ENCODE data around the gene AUH. TPM values are rescaled to one million over a fixed set of nuclear protein-coding genes. Genes with fewer than 3 reads are reported as not detected.

The AUH gene
- total RNA-seq, 1 donor from 2014 or later, result 39.7 TPM

- intact Hi-C loops (cut with DNase I), result no loop called here
Measured at GRCh38 chr9:91222457-91222856, 139.3 kb downstream of the AUH start.

DNA sequence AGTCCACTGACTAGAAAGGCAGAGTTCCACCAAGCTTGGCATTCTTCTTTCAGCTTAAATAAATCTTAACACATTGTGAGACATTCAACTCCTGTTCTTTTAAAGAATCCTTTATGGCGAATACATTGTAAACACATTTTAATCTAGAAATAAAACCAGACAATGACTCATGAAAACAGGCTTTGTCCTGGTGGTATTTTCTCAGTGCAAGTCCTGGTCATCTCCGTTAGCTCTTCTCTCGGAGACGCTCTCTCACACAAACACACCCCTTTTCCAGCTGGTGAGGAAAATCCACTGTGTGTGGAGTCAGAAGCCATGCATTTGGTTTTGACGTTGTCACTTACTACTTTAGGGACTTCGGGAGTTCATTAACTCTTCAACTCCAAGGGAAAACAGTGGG, 140.4 kb downstream of the AUH start:
- intact Hi-C loops (cut with DNase I), result no loop called here
- DNase-seq (ENCODE audit: low spot score), result no peak

More at GRCh38 chr9:91222457-91222856, 139.3 kb downstream of the AUH start:
- no peak for DNase-seq (ENCODE audit: low spot score)

GRCh38 chr9:91220491-91221135, 141.1 kb downstream of the AUH start:
- intact Hi-C loops (cut with DNase I), result no loop called here
- DNase-seq (ENCODE audit: low spot score), result no peak

GRCh38 chr9:91220021-91220420, 141.7 kb downstream of the AUH start:
- intact Hi-C loops (cut with DNase I), result no loop called here
- no peak for DNase-seq (ENCODE audit: low spot score)

DNA sequence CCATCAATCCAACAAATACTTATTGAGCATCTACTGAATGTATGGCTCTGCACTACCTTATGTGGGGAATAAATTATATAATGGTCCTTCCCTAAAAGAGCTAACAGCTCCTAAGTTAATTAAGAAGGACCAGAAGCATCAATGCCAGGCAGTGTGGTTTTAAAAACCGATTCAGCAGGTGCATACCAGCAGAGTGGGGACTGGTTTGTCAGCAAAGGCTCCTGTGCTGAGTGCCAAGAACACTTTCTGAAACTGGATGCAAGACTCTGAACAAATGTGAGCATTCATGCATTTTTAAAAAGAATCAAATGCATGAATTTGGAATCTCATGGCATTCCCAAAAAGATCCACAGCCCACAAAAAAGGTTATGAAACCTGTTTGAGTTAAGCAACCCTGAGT, 142.2 kb downstream of the AUH start:
- intact Hi-C loops (cut with DNase I), result no loop called here
- no peak for DNase-seq (ENCODE audit: low spot score)

DNA sequence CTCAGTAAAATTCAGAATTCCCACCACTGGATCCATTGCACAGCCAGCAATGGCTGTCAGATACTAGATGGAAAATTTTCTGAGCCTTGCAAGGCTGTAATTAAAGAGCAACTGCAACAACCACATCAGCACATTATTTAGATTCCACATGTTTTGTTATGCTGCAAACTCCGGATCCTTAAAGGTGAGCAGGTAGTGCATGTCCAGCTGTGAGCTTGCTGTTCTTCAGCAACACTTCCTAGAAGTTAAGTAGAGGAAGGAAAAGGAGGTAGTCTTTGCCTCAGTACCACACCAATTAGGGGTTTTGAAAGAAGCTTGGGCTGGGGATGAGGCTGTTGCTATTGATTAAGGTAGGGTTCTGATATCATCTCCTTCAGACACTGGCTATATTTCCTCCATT, 144.3 kb downstream of the AUH start:
- intact Hi-C loops (cut with DNase I), result no loop called here
- DNase-seq (ENCODE audit: low spot score), result no peak

DNA sequence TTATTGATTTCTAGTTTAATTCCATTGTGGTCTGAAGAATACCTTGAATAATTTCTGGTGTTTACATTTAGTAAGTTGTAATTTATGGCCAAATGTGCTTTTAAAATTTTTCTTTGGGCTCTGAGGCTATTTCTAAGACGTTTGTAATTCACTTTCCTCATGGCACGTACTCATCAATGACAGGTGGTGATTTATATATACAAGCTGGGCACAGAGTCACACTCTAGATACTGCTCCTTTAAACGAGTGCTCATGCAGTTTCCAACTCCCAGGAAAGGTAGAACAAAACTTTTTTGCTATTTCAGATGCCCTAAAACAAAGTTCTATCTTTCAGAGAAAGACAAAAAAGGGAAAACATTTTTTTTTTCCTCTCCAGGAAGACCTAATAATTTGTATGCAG, 146.9 kb downstream of the AUH start:
- intact Hi-C loops (cut with DNase I), result no loop called here
- DNase-seq (ENCODE audit: low spot score), result no peak

DNA sequence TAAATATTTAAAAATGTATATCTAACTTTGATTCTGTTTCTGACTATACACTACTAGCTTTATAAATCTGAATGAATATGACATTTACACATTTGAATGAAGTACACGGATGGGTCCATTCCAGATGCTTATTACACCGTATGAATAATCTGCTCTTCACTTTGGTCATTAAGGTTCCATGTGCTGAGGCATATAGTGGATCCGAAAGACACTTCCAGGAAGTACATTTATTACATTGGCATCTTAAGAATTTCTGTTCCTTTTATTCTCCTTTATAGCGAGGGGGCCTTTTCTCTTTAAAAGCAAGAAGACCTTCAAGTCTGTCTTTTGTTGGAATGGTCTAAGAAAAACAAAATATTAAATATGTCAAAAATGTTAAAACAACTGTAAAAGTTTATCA, 147.6 kb downstream of the AUH start:
- intact Hi-C loops (cut with DNase I), result no loop called here
- DNase-seq (ENCODE audit: low spot score), result no peak

- intact Hi-C loops (cut with DNase I), result no loop called here
- DNase-seq (ENCODE audit: low spot score), result no peak
Measured at GRCh38 chr9:91212596-91213243, 149.0 kb downstream of the AUH start.

DNA sequence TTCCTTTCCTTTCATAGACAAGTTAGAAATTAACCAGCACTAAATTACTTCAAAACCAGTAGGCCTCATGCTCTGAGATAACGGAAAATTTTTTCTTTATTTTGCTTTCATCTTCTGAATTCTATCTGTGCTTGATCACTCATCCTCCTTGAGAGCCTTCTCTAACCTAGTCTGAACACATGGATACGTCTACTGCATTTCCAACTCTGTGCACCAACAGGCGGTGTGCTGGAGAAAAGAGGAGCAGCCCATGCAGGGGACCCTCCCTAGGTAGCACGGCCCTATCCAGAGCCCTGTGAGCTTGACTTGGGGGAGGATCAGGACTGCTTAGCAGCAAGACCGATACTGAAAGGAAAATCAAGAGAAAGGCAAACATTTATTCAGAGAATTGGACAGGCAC, 149.8 kb downstream of the AUH start:
- intact Hi-C loops (cut with DNase I), result no loop called here
- DNase-seq (ENCODE audit: low spot score), result no peak

DNA sequence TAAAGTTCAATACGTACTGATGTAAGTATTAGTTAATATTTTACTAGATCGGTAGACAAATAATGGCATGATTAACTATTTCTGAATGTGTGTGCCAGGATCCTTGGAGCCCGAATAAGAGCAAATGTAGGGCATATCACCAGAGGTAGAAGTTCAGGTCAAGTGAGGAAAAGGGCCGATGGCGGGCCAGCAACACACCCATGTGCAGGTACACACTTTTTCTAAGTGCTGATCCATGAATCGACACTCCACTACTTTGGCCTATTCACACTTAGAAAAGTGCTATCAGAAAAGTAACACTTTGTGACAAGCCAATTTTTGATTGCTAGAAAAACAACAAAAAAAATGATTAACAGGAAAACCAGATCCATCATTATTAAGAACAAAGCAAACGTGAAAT, 150.3 kb downstream of the AUH start:
- intact Hi-C loops (cut with DNase I), result no loop called here
- DNase-seq (ENCODE audit: low spot score), result no peak

DNA sequence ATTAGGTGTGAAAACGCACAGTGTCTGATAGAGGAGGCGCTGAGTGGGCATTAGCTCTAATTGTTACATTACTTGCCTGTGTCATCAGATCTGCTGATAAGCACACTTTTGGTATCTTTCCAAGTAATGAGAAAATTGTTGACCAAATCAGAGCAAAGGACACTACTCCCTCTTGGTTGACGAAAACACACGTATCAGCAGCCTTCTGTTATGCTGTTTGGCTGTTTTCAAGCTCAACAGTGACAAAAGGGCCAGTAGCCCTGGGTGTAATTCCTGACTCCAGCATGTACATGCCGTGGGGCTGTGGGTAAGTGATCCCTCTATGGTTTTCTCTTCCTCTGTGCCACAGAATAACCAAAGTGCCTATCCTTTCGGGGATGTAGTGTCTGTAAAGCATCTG, 151.4 kb downstream of the AUH start:
- intact Hi-C loops (cut with DNase I), result no loop called here
- DNase-seq (ENCODE audit: low spot score), result no peak

DNA sequence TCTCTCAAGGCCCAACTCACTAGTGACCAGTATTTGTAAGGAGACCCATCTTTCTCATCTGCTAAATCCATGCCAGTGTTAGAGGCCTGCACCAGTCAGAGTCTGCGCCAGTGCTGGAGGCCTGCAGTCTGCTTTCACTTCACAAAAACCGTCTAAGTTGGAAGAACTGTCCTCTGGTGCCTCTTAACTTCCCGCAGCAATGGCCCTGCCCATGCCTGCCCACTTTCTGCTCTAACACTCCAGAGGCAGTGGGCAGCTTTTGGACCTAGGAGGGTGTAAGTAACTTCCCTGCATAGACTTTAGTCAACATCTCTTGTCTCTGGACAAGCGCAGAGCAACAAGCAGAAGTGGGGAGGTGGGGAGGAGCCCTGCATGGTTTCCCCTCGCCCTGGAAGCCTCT, 152.9 kb downstream of the AUH start:
- no peak for DNase-seq (ENCODE audit: low spot score)
- intact Hi-C loops (cut with DNase I), result loop anchor here (5.0 kb wide), 1 partner anchor 38 kb away; no protein-coding TSS in a partner anchor

DNA sequence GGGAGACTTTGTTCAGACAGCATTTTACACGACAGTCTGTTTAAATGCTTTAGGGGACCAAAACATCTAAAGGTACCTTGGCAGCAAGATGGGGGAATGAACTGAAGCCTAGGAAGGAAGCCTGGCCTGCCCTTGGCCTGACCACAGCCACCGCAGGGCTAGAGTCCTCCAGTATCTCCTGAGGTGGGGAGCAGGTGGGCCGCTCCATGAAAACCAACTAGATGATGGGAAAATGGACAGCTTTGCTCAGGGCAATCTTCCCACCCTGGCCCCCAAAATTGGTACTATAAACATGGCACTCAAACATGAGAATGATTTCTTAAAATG, 153.3 kb downstream of the AUH start:
- intact Hi-C loops (cut with DNase I), result loop anchor here (5.0 kb wide), 1 partner anchor 39 kb away; no protein-coding TSS in a partner anchor
- no peak for DNase-seq (ENCODE audit: low spot score)

DNA sequence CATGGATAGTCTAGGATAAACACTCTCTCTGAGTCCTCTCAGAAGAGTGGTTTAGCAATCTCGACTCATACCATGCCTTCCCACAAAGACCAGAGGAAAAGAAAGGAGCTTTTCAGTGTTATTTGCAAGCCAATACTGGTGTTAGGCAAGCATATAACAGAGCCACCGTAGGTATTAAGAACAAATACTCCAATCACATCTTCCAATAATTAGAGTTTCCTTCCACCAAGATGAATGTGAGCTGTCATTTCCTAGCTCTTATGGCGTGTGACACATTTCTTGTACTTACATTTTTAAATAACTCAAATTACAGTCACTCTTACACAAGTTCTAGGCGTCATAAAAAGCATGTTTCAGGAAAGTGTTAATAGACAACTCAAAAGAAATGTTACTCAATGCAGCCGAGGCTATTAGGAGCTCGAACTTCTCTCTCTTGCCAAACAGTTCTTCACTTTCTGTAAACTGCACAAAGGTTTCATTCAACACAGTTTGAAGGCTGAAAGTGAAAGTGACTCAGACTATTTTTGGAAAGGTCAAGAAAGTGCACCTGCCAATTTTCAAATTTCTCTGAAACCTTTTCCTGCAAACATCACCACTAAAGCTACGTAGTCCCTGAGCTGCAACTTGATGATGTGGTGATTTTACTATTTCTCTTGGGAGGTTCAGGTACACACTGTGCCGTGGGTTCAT, 153.8 kb downstream of the AUH start:
- intact Hi-C loops (cut with DNase I), result loop anchor here (5.0 kb wide), 1 partner anchor 39 kb away; no protein-coding TSS in a partner anchor
- no peak for DNase-seq (ENCODE audit: low spot score)

DNA sequence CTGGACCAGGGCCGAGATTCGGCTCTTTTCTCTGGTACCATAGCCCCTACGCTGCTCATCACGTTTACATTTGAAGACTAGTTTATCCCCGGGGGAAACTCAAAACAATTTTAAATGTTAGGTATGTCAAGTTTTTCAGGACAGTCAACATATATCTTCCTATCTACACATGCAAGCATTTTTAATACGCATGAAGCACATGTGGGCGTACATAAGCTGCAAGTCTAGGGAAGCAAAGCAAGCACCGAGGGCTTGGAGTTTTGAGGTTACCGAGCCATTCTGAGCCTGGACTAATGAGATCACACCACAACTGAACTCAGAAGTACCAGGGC, 154.4 kb downstream of the AUH start:
- no peak for DNase-seq (ENCODE audit: low spot score)
- intact Hi-C loops (cut with DNase I), result loop anchor here (5.0 kb wide), 1 partner anchor 40 kb away; no protein-coding TSS in a partner anchor

- intact Hi-C loops (cut with DNase I), result loop anchor here (5.0 kb wide), 1 partner anchor 40 kb away; no protein-coding TSS in a partner anchor
- DNase-seq (ENCODE audit: low spot score), result no peak
Measured at GRCh38 chr9:91206806-91207205, 154.9 kb downstream of the AUH start.

- intact Hi-C loops (cut with DNase I), result no loop called here
Measured at GRCh38 chr9:91202736-91203283, 158.9 kb downstream of the AUH start.

DNA sequence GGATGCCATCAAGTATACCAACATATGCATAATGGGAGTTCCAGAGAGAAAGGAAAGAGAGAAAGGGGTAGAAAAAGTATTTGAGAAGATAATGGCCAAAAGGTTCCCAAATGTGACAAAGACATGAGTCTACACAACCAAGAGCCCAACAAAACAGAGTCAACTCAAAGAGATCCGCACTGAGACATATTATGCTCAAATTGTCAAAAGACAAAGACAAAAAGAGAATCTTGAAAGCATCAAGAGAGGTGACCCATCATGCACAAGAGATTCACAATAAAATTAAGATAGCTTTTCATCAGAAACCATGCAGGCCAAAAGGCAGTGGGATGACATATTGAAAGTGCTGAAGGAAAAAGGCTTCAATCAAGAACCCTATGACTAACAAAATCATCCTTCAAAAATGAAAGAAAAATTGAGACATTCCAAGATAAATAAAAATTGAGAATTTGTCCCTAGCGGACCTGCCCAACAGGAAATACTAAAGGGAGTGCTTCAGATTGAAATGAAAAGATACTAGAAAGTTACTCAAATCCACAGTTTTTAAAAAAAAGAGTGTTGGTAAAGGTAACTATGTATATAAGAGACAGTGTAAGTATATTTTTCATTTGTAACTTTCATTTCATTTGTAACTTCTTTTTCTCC, 160.9 kb downstream of the AUH start:
- intact Hi-C loops (cut with DNase I), result no loop called here
- DNase-seq (ENCODE audit: low spot score), result no peak

More at GRCh38 chr9:91202736-91203283, 158.9 kb downstream of the AUH start:
- DNase-seq (ENCODE audit: low spot score), result no peak

Data from cardiac septum (tissue), 1 donor.